K562 (cell line): ENCODE measurements around the gene AKR1A1. TPM values are rescaled to one million over a fixed set of nuclear protein-coding genes. Genes with fewer than 3 reads are reported as not detected.

Source experiments
- ARID1B ChIP-seq: fragments of 450-650 bp; IDR thresholded peaks from 2 replicates; pipeline ENCODE4 v1.6.1; 2016; ENCODE audit warnings: antibody characterized with exemption, mild to moderate bottlenecking, inconsistent platforms
- CBX1 ChIP-seq: sonication (generic); IDR thresholded peaks from 2 replicates; pipeline ENCODE4 v1.6.1; 2016; ENCODE audit warnings: antibody characterized with exemption, low read depth, mild to moderate bottlenecking
- CCNT2 ChIP-seq: IDR thresholded peaks from 2 replicates; pipeline ENCODE4 v1.6.1; 2011; ENCODE audit warnings: borderline replicate concordance, low read depth, mild to moderate bottlenecking, moderate library complexity, mixed read lengths, low read length; ENCODE audit not compliant: insufficient read length; ENCODE audit errors: extremely low read depth
- JUND ChIP-seq, 2 experiments: IDR thresholded peaks; 2 replicates in 1 of 2; 3 replicates in 1 of 2; pipeline ENCODE4 v1.6.1; 2011; ENCODE audit warnings: borderline replicate concordance in 2 of 2, low read depth in 2 of 2, low read length in 2 of 2, improper control_type of control experiment in 1 of 2, missing biosample characterization in 1 of 2, missing genetic modification characterization in 1 of 2, missing genetic modification reagents in 1 of 2
- NONO ChIP-seq, 2 experiments: fragments of 200-400 bp in 1 of 2; fragments of 450-650 bp in 1 of 2; formaldehyde crosslinking in 1 of 2; IDR thresholded peaks; 2 replicates each; pipeline ENCODE4 v1.6.1; 2017; ENCODE audit warnings: low read depth in 2 of 2, mild to moderate bottlenecking in 2 of 2, moderate library complexity in 2 of 2, low read length in 1 of 2
- RB1 ChIP-seq: fragments of 450-650 bp; IDR thresholded peaks from 2 replicates; pipeline ENCODE4 v1.6.1; 2017; ENCODE audit warnings: low read depth, mild to moderate bottlenecking
- RBM25 ChIP-seq: fragments of 200-400 bp; formaldehyde crosslinking; IDR thresholded peaks from 2 replicates; pipeline ENCODE4 v1.6.1; 2018; ENCODE audit warnings: low read length, low read depth, moderate library complexity; ENCODE audit not compliant: severe bottlenecking
- THRAP3 ChIP-seq: fragments of 450-650 bp; IDR thresholded peaks from 2 replicates; pipeline ENCODE4 v1.6.1; 2016; ENCODE audit warnings: mild to moderate bottlenecking, inconsistent platforms, borderline replicate concordance
- UBTF ChIP-seq, 2 experiments: IDR thresholded peaks; 2 replicates each; pipeline ENCODE4 v1.6.1; 2012; ENCODE audit warnings: improper control_type of control experiment in 2 of 2, low read depth in 2 of 2, low read length in 2 of 2, borderline replicate concordance in 1 of 2
- VEZF1 ChIP-seq: fragments of 200-800 bp; sonication (Bioruptor generic); IDR thresholded peaks from 2 replicates; pipeline ENCODE4 v1.6.1; 2017; ENCODE audit warnings: missing genetic modification characterization, missing compliant biosample characterization
- ZBTB33 ChIP-seq: sonication (generic); formaldehyde crosslinking; IDR thresholded peaks from 2 replicates; pipeline ENCODE4 v1.8.1; 2023; ENCODE audit warnings: mild to moderate bottlenecking, missing genetic modification reagents
- ZHX1 ChIP-seq: fragments of 150-350 bp; conservative IDR thresholded peaks from 2 replicates; pipeline ENCODE4 v1.6.1; 2014; ENCODE audit warnings: low read length
- ZZZ3 ChIP-seq: fragments of 450-650 bp; IDR thresholded peaks from 2 replicates; pipeline ENCODE4 v1.6.1; 2016; ENCODE audit warnings: antibody characterized with exemption, mild to moderate bottlenecking, moderate library complexity
- polyA plus RNA-seq, 8 experiments: library from polyadenylated mRNA; depleted of rRNA in 4 of 8; stranded (reverse) in 5 of 8; unstranded in 3 of 8; fragments of >200 nt; fragmentation: Nextera tagmentation in 2 of 8; fragmentation: Illumina TruSeq in 1 of 8; extraction: Ambion mirVana in 2 of 8; extraction: Trizol in 1 of 8; gene quantifications; 2 replicates each; pipeline versions ENCODE4 v1.2.1 to v1.2.3, GENCODE V29; 2011 to 2014; ENCODE audit warnings: inconsistent platforms in 1 of 8, missing spikeins in 1 of 8
- total RNA-seq, 7 experiments: library from RNA; depleted of rRNA in 6 of 7; stranded (reverse); fragments of >200 nt in 6 of 7; fragmentation: Illumina TruSeq in 2 of 7; extraction: Trizol in 2 of 7; gene quantifications; 2 replicates each; pipeline versions ENCODE4 v1.2.1 to v1.2.3, GENCODE V29; 2011 to 2021; ENCODE audit warnings: low replicate concordance in 1 of 7

Gene AKR1A1
- total and polyA plus RNA-seq, 9 of the 15 experiments (the other 6 are each of a cell fraction or from before 2014, with no cell fraction given), result 68.6 to 211 (median 132) TPM

GRCh38 chr1:45521413-45522323 lies 29.0 kb upstream of the AKR1A1 start, which contains the start of gene PRDX1 (continued):
- TF ChIP-seq THRAP3, result peak; percentile 82; the same call in 1 of the 2 replicates
- peak; percentile 99 for TF ChIP-seq RBM25
- TF ChIP-seq CCNT2, result peak; percentile 96
- TF ChIP-seq ZZZ3, result no peak
- peak; percentile 24 to 98; a peak in 3 of 4 replicates for TF ChIP-seq NONO (IDR thresholded peaks at IDR 0.05; ENCODE audit: low read depth in 2 of 2, low read length in 1 of 2)
- TF ChIP-seq CBX1, result peak; percentile 99
- peak; percentile 69; the same call in 1 of the 2 replicates for TF ChIP-seq JUND (IDR thresholded peaks at IDR 0.05; ENCODE audit: borderline replicate concordance, low read depth, low read length)
- TF ChIP-seq JUND (tag; IDR thresholded peaks at IDR 0.05; ENCODE audit: borderline replicate concordance, low read depth, low read length), result peak; percentile 44; the same call in 1 of the 3 replicates
- TF ChIP-seq RB1, result peak; percentile 79
- TF ChIP-seq VEZF1, result peak; percentile 100
- TF ChIP-seq UBTF (IDR thresholded peaks at IDR 0.05; ENCODE audit: borderline replicate concordance in 1 of 2, low read depth in 2 of 2, low read length in 2 of 2), result peak in 1 of 2 experiments; percentile 85; a peak in 1 of 4 replicates
- TF ChIP-seq ZHX1, result peak; percentile 99
- peak; percentile 80 for TF ChIP-seq ZBTB33 (CRISPR knock-in tag)
- TF ChIP-seq ARID1B, result peak; percentile 69
